HG02840 (cell line): ENCODE measurements around the gene TM9SF4.

Experiments used
- ATAC-seq: cut with Tn5 transposase; IDR thresholded peaks from one replicate; pipeline ENCODE4 v1.9.1; 2021; ENCODE audit warnings: mild to moderate bottlenecking, moderate library complexity, moderate number of reproducible peaks; ENCODE audit not compliant: unreplicated experiment, low FRiP score

The TM9SF4 gene, protein sequence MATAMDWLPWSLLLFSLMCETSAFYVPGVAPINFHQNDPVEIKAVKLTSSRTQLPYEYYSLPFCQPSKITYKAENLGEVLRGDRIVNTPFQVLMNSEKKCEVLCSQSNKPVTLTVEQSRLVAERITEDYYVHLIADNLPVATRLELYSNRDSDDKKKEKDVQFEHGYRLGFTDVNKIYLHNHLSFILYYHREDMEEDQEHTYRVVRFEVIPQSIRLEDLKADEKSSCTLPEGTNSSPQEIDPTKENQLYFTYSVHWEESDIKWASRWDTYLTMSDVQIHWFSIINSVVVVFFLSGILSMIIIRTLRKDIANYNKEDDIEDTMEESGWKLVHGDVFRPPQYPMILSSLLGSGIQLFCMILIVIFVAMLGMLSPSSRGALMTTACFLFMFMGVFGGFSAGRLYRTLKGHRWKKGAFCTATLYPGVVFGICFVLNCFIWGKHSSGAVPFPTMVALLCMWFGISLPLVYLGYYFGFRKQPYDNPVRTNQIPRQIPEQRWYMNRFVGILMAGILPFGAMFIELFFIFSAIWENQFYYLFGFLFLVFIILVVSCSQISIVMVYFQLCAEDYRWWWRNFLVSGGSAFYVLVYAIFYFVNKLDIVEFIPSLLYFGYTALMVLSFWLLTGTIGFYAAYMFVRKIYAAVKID

DNA sequence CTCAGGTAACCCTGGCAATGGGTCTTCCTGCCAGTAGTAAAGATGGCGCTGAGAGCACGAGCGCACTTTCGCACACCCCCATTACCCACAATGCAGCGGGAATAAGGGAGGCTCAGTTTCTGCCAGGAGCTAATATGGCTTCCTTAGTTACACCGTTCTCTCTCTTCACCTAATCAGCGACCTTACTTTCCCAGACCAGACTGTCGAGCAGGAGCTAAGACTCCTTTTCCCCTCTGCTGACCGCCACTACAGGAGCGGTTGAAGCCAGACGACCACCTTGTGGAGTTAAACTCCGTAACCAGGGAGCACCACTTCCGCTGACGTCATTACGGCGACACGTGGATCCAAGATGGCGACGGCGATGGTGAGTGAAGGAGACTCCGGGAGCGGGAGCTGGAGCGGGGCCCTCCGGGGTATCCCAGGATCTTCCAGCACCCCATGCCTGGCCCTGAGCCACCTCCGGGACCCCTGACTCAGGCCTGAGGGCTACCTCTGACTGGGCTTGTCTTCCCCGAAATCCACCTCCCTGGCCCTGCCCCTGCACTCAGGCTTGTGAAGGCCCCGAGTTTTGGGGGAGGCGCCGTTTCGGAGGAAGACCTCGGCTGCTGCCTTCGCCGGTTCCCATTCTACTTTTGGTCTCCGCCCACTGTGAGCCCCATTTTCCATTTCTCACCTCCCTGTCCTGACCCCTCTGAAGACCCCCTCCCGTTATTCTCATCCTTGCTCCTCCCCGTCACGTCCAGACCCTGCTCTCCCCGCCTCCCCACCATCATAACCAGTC lies at the start of gene TM9SF4:
TM9SF4 (plus strand) TSS at position 323 of the 781 bp plus-strand sequence; CDS start at position 350, 27 bp downstream.
- ATAC-seq: peak; percentile 89

DNA sequence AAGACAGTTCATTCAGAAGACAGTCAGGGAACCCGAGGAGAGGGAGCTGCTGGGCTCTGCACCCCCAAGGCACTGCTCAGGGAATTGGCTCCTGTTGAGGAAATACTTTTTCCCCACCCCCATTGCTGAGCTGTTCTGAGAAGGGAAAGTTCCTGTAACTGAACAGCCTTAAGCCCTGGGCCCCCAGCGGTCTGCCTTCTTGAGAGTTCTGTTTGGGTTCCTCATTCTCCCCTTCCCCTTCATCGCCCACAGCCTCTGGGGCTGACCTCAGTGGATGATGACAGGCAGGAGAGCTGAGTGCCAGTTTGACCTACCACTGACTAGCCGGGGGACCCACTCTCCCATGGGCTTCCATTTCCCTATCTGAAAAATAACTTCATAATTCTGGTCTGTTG lies 46.7 kb upstream of the TM9SF4 start:
- no peak for ATAC-seq

DNA sequence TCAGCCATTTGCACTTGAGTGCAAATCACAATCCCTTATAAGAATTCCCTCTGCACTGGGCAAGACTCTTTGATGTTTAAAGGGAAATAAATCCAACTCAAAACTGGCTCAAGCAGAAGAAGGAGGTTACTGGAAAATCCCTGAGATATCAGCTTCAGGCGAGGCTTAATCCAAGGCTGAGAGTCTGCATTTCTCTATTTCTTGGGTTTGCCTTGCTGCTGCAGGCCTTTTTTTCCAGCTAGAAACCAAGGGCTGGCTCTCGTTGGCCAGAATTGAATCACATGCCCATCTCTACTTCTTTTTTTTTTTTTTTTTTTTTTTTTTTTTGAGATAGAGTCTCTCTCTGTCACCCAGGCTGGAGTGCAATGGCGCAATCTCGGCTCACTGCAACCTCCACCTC lies 45.8 kb upstream of the TM9SF4 start:
- ATAC-seq: no peak

DNA sequence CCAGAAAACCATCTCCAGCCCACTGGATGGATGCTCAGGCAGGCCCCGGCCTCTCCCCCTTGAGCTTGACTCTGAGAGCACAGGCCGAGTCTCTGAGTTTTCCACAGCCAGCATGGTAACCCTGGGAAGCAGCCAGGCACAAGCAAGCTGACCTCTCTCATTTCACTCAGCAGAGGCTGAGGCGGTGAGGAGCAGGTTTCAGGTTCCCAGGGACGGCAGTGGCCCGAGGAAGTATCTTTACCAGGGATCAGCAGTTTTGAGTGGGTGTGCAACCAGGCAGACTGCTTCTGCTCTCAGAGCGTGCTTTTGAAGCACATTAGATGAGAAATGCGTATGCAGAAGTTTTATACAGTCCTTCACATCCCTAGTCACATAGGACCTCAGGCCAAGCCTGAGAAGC lies 44.8 kb upstream of the TM9SF4 start:
- no peak for ATAC-seq

DNA sequence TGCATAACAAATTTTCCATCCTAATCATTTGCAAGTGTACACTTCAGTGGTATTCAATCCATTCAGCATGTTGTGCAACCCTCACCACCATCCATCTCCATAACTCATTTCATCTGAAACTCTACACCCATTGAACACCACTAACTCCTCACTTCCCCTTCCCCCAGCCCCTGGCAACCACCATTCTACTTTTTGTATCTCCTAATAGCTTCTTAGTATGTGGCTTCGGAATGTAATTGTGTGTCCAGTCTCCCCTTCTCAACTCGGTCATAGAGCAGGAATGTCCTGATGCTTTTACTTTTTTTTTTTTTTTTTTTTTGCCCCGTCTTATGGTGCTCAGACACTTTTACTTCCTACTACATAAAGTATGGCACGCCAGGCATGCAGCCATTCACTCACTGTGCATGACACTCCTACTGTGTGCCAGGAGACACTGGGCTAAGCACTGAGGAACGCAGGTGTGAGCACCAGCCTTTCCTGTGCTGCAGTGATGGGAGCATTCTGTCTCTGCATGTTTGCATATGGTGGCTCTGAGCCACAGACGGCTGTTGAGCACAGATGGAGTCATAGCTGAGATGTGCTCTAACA lies 42.2 kb upstream of the TM9SF4 start:
- ATAC-seq: no peak

DNA sequence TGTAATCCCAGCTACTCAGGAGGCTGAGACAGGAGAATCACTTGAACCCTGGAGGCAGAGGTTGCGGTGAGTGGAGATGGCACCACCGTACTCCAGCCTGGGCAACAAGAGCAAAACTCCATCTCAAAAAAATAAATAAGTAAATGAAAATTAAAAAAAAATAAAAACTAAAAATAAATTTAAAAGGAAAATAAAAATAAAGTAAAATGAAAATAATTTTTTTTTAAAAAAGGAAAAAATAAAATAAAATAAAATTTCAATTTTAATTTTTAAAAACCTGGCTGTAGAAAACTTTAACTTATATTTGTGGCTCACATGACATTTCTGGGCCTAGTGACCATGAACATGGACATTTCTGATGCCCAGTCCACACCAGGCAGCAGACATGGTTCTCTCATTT lies 41.3 kb upstream of the TM9SF4 start:
- ATAC-seq: no peak

DNA sequence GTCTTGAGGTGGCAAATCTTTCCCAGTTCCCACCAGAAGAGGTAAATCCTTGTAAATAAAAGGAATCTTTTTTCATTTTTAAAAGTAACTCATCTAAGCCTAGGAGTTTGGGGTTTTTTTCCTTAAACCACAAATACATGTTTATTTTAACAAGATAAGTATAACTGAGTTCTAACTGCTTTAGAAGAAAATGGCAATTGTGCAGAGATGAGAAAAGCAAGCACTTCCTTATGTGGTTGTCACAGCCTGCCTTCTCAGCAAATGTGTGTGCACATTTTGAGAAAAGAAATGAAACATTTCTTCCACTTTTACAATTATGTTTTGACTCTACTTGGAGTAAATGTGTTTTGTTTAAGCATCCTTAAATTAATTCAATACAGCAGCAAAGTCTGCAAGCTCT lies 39.8 kb upstream of the TM9SF4 start:
- ATAC-seq: no peak

DNA sequence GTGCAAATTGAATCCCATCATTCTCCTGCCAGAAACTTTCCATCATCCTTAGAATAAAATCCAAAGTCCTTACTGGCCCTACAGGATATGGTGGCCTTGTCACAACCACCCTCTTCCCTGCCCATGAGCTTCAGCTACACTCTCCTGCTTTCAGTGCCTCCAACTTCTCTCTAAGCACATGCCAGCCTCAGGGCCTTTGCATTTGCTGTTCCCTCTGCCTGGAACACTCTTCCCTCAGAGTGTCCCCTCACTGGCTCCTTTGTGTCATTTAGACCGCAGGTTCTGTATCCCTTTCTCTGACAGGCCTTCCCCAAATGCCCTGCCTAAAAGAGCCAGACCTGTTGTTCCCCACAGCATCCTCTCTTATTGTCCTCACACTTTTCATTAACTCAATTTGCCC lies 39.2 kb upstream of the TM9SF4 start:
- ATAC-seq: no peak

DNA sequence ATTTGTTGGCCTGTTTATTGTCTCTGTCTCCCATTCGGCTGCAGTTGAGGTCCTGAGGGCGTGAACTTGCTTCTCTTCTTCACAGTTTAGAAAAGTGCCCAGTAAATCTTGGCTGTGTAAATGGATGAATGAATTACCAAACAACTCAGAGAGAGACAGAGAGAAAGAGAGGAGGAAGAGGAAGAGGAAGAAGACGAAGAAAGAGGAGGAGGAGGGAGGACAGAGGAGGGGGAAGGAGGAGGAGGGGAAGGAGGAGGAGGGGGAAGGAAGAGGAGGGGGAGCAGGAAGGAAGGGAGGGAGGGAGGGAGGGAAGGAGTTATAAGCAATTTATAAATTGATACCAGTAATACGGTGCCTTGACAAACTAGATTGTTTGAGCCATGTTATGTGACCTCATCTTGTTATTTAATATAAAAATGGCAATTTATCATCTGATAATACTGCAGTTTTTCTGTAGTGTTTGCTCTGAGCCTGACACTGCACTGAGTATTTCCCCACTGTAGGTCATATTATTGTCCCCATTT lies 38.8 kb upstream of the TM9SF4 start:
- ATAC-seq: no peak

DNA sequence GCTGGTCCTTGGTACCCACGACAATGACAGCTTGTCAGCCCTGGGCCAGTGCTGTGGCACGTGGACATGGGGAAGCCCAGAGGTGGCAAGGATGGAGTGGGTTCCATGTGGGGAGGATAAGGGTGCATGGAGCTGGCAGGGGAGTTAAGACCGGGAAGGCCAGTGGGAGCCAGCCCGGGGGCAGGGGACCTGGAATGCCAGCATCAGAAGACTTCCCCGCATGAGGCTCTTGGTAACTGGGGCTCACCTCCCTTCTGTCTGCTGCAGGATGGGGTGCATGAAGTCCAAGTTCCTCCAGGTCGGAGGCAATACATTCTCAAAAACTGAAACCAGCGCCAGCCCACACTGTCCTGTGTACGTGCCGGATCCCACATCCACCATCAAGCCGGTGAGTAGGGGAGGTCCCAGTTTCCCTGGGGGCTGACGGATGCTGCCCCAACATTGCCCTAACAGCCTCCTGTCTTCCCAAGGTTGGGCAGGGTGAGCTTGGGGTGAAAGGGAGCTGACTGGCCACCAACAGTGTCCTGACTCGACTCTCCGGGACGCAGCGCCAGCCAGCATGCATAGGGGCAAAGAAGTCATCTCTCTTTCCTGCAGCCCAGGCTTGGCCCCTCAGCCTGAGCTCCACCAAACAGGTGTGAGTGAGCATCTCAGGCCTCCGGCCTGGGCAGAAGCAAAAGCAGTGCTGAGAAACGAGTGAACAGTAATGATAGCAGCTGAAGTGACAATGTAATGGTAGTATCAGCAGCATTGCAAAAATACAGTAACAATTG lies 37.9 kb upstream of the TM9SF4 start:
- ATAC-seq: no peak

DNA sequence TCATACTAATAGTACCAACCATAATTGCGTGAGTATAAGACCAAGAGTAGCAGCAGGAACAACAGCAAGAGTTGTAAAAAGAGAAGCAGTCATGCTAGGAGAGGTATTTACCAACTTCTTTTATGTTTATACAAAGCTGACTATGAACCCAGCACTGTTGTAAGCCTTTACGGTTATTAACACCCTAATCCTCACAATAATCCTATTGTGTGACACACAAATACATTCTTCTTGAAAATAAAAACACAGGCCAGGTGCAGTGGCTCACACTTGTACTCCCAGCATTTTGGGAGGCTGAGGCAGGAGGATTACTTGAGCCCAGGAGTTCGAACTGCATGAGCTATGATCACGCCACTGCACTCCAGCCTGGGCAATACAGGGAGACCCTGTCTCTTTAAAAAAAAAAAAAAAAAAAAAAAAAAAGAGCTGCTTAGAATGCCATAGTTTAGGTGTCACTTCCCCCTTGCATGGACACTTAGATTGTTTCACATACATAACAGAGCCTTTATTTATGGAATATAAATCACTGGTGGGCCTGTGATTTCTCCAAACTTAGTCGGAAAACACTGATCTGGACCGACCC lies 37.3 kb upstream of the TM9SF4 start:
- ATAC-seq: no peak

DNA sequence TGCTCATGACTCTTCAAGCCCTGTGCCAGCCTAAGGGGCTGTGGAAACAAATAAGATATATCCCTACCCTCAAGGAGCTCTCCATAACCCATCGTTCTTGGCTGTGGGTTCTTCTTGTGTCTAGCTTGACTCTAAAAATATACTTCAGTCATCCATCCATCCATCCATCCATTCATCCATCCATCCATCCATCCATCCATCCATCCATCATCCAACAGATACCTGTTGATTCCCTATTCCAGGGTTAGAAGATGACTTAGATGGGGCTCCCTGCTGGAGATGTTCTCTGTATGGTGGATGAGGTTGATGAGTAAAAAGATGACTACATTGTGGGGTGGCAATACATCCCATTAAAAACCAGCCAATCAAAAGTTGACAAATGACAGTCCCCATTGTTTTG lies 34.0 kb upstream of the TM9SF4 start:
- no peak for ATAC-seq

DNA sequence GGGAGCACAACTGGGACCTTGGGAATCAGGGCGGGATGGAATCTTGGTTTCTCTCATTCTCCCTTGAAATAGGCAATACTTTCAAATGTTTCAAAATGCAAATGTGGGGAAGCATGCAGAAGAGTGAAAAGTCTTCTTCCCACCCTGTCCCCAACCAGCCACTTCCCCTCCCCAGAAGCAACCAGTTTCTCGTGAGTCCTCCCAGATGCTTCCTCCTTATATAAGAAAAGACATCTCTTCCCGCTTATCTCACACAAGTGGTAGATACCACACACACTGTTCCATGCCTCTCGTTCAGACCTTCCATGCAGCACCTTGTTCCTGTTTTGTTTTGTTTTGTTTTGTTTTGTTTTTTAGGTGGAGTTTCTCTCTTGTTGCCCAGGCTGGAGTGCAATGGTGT lies 32.3 kb upstream of the TM9SF4 start:
- ATAC-seq: no peak

DNA sequence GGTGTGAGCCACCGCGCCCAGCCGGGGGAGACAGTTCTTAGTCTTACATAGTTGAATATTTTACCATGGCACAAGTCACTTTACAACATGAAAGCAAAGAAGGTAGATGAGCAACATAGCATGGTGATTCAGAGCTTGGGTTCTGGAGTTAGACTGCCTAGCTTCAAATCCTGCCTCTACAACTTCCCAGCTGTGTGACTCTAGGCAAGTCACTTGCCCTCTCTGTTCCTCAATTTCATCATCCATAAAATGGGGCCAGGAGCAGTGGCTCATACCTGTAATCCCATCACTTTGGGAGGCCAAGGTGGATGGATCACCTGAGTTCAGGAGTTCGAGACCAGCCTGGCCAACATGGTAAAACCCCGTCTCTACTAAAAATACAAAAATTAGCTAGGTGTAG lies 31.2 kb upstream of the TM9SF4 start:
- ATAC-seq: no peak

DNA sequence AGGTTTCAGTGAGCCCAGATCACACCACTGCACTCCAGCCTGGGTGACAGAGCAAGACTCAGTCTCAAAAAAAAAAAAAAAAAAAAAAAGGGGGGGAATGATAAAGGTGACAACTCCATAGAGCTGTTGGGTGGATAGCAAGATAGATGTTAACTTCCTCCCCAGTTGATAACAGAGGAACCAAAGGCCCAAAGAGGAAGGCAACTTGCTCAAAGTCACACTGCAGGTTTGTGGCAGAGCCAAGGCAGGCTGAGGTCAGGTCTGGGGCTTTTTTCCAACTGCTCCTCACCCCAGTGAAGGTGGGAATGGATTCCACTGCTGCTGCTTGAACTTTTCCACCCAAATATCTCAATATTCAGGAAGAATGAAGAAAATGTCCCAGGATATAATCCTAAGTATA lies 30.7 kb upstream of the TM9SF4 start:
- ATAC-seq: no peak

DNA sequence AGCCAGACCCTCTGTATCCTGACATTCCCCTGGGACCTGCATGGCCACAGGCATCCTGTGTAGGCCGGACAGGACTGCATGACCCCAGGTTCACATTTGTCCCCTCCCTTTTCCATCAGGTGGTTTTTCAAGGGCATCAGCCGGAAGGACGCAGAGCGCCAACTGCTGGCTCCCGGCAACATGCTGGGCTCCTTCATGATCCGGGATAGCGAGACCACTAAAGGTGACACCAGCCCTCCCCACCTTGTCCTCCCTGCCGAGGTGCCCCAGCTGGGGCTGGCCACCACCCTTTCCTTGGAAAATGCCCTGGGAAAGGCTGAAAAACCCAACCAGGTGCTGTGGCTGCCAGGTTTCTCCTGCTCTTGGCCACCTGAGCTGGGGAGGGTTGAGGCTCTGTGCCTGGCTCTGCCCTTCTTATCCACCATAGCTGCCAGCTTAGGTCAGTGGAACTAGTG lies 29.8 kb upstream of the TM9SF4 start:
- ATAC-seq: no peak

DNA sequence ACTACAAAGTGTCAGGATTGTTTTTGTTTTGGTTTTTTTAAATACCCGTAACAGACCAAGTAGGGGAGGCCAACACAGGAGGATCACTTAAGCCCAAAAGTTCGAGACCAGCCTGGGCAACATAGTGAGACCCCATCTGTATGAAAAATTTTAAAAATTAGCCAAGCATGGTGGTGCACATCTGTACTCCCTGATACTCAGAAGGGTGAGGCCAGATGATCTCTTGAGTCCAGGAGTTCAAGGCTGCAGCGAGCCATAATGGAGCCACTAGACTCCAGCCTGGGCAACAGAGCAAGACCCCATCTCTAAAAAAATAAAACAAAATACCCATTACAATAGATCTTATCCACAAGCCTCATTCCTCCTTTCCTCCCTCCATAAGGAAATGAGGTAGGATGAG lies 28.7 kb upstream of the TM9SF4 start:
- ATAC-seq: no peak

DNA sequence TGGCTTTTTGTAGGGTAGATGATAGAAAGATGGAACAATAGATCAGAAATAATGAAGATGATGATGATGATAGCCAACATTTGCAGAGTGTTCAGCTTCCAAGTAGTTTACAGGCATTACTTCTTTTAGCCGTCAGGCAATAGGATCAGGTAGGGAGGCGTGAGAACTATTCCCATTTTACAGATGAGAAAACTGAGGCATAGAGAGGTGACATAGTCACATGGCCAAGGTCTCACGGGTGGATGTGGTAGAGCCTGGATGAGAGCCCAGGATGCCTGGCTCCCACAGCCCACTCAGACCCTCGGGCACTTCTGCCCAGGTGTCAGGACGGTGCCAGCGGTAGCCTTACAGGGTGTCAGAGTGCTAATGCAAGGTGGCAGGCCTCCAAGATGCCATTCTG lies 26.0 kb upstream of the TM9SF4 start:
- ATAC-seq: no peak

DNA sequence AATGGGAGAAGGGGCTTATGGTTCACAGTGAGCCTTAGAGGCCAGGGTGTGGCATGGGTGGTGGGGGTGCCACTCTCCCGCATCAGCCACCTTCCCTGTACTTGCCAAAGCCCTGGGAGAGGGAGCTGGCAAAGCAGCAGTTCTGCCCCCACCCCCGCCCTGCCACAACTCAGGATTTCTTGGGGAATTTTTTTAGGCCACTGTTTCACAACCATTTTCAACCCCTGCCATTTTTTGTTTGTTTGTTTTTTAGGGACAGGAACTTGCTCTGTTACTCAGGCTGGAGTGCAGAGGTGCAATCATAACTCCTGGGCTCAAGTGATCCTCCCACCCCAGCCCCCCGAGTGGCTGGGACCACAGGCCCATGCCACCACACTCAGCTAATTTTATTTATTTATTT lies 22.4 kb upstream of the TM9SF4 start:
- no peak for ATAC-seq

DNA sequence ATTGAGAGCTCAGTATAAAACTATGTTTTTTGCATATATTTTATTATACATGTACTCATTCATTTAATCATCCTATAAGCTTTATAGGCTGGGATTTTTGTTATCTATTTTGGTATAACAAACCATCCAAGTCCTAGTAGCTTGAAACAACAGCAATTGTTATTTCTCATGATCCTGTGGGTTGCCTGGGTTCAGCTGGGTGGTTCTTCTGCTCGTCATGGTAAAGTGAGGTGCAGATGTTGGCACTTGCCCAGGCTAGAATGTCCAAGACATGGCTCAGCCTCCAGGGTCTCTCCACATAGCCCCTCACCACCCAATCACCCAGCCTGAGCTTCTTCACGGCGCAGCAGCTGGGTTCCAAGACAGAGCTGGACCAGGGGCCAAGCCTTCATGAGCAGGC lies 20.8 kb upstream of the TM9SF4 start:
- ATAC-seq: no peak
